Loucy (cell line): ENCODE measurements around the gene AIRE.
"Not testable (repeated sequence)": the region's sequence is repeated elsewhere in the genome, so short reads cannot be mapped to it uniquely, and the experiment has no call there.

Source experiments
- H2AFZ ChIP-seq: fragments of 200-600 bp; sonication (generic); 2 replicates; pipeline ENCODE4 v1.6.0; 2016; ENCODE audit warnings: antibody characterized with exemption, mild to moderate bottlenecking, low read length, moderate library complexity
- H3F3A ChIP-seq: fragments of 200-600 bp; 2 replicates; pipeline ENCODE4 v1.6.0; 2016; ENCODE audit warnings: antibody characterized with exemption, low read depth, mild to moderate bottlenecking
- H3K27me3 ChIP-seq: fragments of 200-600 bp; sonication (generic); 2 replicates; pipeline ENCODE4 v1.6.1; 2014; ENCODE audit warnings: low read length, mild to moderate bottlenecking; ENCODE audit not compliant: insufficient read depth, poor library complexity, severe bottlenecking
- H3K36me3 ChIP-seq: fragments of 200-600 bp; sonication (generic); 2 replicates; pipeline ENCODE4 v1.6.1; 2016; ENCODE audit warnings: low read length; ENCODE audit not compliant: insufficient read depth
- H3K4me1 ChIP-seq: fragments of 200-600 bp; sonication (generic); 2 replicates; pipeline ENCODE4 v1.5.1; 2014; ENCODE audit warnings: low read length, mild to moderate bottlenecking; ENCODE audit not compliant: insufficient read depth, poor library complexity, severe bottlenecking
- H3K4me2 ChIP-seq: fragments of 200-600 bp; sonication (generic); 2 replicates; pipeline ENCODE4 v1.6.0; 2014; ENCODE audit warnings: antibody characterized with exemption, low read length, low read depth, mild to moderate bottlenecking; ENCODE audit not compliant: poor library complexity, severe bottlenecking
- H3K4me3 ChIP-seq: fragments of 200-600 bp; sonication (generic); 2 replicates; pipeline ENCODE4 v1.5.1; 2014; ENCODE audit warnings: low read length, mild to moderate bottlenecking, mixed read lengths; ENCODE audit not compliant: poor library complexity, severe bottlenecking
- H3K79me2 ChIP-seq: fragments of 200-600 bp; sonication (generic); 2 replicates; pipeline ENCODE4 v1.6.1; 2014; ENCODE audit warnings: low read length; ENCODE audit not compliant: insufficient read depth
- H3K9ac ChIP-seq: fragments of 200-600 bp; sonication (generic); 2 replicates; pipeline ENCODE4 v1.6.0; 2014; ENCODE audit warnings: mild to moderate bottlenecking, low read depth, low read length, moderate library complexity; ENCODE audit not compliant: poor library complexity, severe bottlenecking
- H3K9me2 ChIP-seq: fragments of 200-600 bp; sonication (generic); replicated peaks from 2 replicates; pipeline ENCODE4 v1.6.1; 2016; ENCODE audit warnings: low read depth, low read length, mixed read lengths
- H3K9me3 ChIP-seq: fragments of 200-600 bp; sonication (generic); 2 replicates; pipeline ENCODE4 v1.6.1; 2014; ENCODE audit warnings: mild to moderate bottlenecking, antibody characterized with exemption, low read length, low read depth; ENCODE audit not compliant: insufficient read depth
- H4K20me1 ChIP-seq: fragments of 200-600 bp; sonication (generic); 2 replicates; pipeline ENCODE4 v1.6.0; 2014; ENCODE audit warnings: antibody characterized with exemption, low read length, mild to moderate bottlenecking; ENCODE audit not compliant: insufficient read depth, poor library complexity, severe bottlenecking
- CTCF ChIP-seq: fragments of 200-600 bp; sonication (generic); conservative IDR thresholded peaks from 2 replicates; pipeline ENCODE4 v1.5.1; 2014; ENCODE audit warnings: mild to moderate bottlenecking, antibody characterized with exemption, low read length
- EZH2phosphoT487 ChIP-seq: fragments of 200-600 bp; IDR thresholded peaks from 2 replicates; pipeline ENCODE4 v1.6.1; 2018; ENCODE audit warnings: antibody characterized with exemption, mild to moderate bottlenecking, moderate library complexity, borderline replicate concordance

Gene AIRE

GRCh38 chr21:44285138-44285992 is at the start of gene AIRE:
AIRE (plus strand) TSS chr21:44285876; CDS start chr21:44286007, 131 bp downstream.
- H3K79me2 ChIP-seq: no peaks in the 10 kb centered on the region
- no peak within 1 kb of the TSS for H3K4me3 ChIP-seq
- no peak within 1 kb of the TSS for H3K9ac ChIP-seq
- no peaks in the 10 kb centered on the region for H4K20me1 ChIP-seq
- H3F3A ChIP-seq: no peaks in the 10 kb centered on the region
- H2AFZ ChIP-seq: no peak within 1 kb of the TSS
- TF ChIP-seq EZH2phosphoT487 (no peak), CTCF (no peak)
- H3K4me2 ChIP-seq: no peak within 1 kb of the TSS
- H3K4me1 ChIP-seq: no peaks in the 10 kb centered on the region
- no peaks in the 10 kb centered on the region for H3K9me3 ChIP-seq
- no peaks in the 10 kb centered on the region for H3K9me2 ChIP-seq
- no peaks in the 10 kb centered on the region for H3K27me3 ChIP-seq
- H3K36me3 ChIP-seq: no peaks in the 10 kb centered on the region

GRCh38 chr21:44240353-44240752 is 45.3 kb upstream of the AIRE start:
- not testable (repeated sequence) for H3F3A ChIP-seq, H3K4me2 ChIP-seq, H2AFZ ChIP-seq, H4K20me1 ChIP-seq, H3K4me3 ChIP-seq, H3K36me3 ChIP-seq, H3K27me3 ChIP-seq, H3K9ac ChIP-seq, H3K9me2 ChIP-seq, H3K4me1 ChIP-seq, H3K9me3 ChIP-seq, H3K79me2 ChIP-seq

DNA sequence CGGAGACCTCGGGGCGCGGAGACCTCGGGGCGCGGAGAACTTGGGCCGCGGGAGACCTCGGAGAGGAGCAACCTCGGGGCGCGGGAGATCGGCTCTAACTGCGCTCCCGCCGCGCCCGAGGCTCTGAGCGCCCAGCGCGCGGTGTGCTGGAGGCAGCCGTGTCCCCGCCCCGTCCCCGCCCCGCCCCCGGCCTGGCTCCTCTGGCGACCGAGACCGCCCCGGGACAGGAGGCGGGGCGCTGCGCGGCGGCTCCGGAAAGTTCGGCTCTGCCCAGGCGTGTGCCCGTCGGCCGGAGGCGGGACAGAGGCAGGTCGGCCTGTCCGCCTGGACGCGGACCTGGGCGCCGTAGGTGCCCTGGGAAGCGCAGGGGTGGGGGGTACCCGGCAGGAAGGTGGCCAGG is 44.8 kb upstream of the AIRE start, which contains the start of gene ICOSLG:
Gene ICOSLG, minus strand, starts transcription at position 102 of the 400 bp plus-strand sequence. CDS start 126 bp downstream, outside the sequence.
- not testable (repeated sequence) for H3K27me3 ChIP-seq, H3K36me3 ChIP-seq, H3K4me2 ChIP-seq, H3K9me2 ChIP-seq, H3F3A ChIP-seq, H3K4me3 ChIP-seq, H2AFZ ChIP-seq, H3K79me2 ChIP-seq, H3K9me3 ChIP-seq, H4K20me1 ChIP-seq, H3K9ac ChIP-seq, H3K4me1 ChIP-seq

GRCh38 chr21:44241281-44241680 is 44.4 kb upstream of the AIRE start:
- H3F3A ChIP-seq, H3K9ac ChIP-seq, H3K9me3 ChIP-seq, H2AFZ ChIP-seq, H3K4me1 ChIP-seq, H3K9me2 ChIP-seq, H3K4me2 ChIP-seq, H4K20me1 ChIP-seq, H3K36me3 ChIP-seq, H3K4me3 ChIP-seq, H3K79me2 ChIP-seq, H3K27me3 ChIP-seq: not testable (repeated sequence)

DNA sequence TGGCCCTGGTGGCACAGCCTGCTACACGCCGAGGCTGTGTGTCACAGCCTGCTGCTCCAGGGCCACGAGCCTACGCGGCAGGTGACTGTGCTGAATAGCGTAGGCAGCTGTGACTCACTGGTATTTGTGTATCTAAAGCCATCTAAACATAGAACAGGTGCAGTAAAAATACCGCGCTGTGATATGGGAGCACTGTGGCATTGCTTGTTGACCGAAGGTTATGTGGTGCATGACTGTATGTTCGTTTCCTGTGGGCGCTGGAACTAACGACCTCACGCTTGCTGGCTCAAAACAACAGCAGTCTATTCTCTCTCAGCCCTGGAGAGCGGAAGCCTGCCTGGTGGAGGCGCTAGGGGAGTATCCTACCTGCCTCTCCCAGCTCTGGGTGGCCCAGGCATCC is 41.7 kb upstream of the AIRE start:
- H3F3A ChIP-seq, H3K4me1 ChIP-seq, H4K20me1 ChIP-seq, H3K4me3 ChIP-seq, H2AFZ ChIP-seq, H3K9me2 ChIP-seq, H3K27me3 ChIP-seq, H3K9me3 ChIP-seq, H3K9ac ChIP-seq, H3K4me2 ChIP-seq, H3K79me2 ChIP-seq, H3K36me3 ChIP-seq: not testable (repeated sequence)

GRCh38 chr21:44247904-44248303 is 37.8 kb upstream of the AIRE start:
- not testable (repeated sequence) for H4K20me1 ChIP-seq, H3K27me3 ChIP-seq, H3F3A ChIP-seq, H3K79me2 ChIP-seq, H3K4me3 ChIP-seq, H2AFZ ChIP-seq, H3K9me3 ChIP-seq, H3K9ac ChIP-seq, H3K4me1 ChIP-seq, H3K36me3 ChIP-seq, H3K4me2 ChIP-seq, H3K9me2 ChIP-seq
